ENCODE data around the gene NCBP1. TPM values are rescaled to one million over a fixed set of nuclear protein-coding genes. Genes with fewer than 3 reads are reported as not detected.

The NCBP1 gene
- total RNA-seq, 1 donor from 2014 or later, result 30.6 TPM

GRCh38 chr9:97672403-97672802, 38.8 kb downstream of the NCBP1 start:
- Histone ChIP-seq H3K4me3 (ENCODE audit: low read depth, low read length) (no peak overlapping the region), H3K36me3 (ENCODE audit: control insufficient read depth, insufficient read depth, low read length) (no peaks in the 10 kb centered on the region), H3K27me3 (ENCODE audit: control insufficient read depth, insufficient read depth, low read length) (no peaks in the 10 kb centered on the region)
- no peak for DNase-seq (ENCODE audit: low read depth)
- no peak for TF ChIP-seq CTCF (IDR thresholded peaks at IDR 0.05; ENCODE audit: insufficient read depth, low read length, poor library complexity, severe bottlenecking)

GRCh38 chr9:97673922-97674321, 40.3 kb downstream of the NCBP1 start:
- Histone ChIP-seq H3K4me3 (ENCODE audit: low read depth, low read length) (no peak overlapping the region), H3K27me3 (ENCODE audit: control insufficient read depth, insufficient read depth, low read length) (no peaks in the 10 kb centered on the region), H3K36me3 (ENCODE audit: control insufficient read depth, insufficient read depth, low read length) (no peaks in the 10 kb centered on the region)
- no peak for DNase-seq (ENCODE audit: low read depth)
- TF ChIP-seq CTCF (IDR thresholded peaks at IDR 0.05; ENCODE audit: insufficient read depth, low read length, poor library complexity, severe bottlenecking), result no peak

GRCh38 chr9:97675655-97676054, 42.0 kb downstream of the NCBP1 start:
- TF ChIP-seq CTCF (IDR thresholded peaks at IDR 0.05; ENCODE audit: insufficient read depth, low read length, poor library complexity, severe bottlenecking), result no peak
- H3K4me3 ChIP-seq (ENCODE audit: low read depth, low read length), result no peak overlapping the region
- no peaks in the 10 kb centered on the region for H3K27me3 ChIP-seq (ENCODE audit: control insufficient read depth, insufficient read depth, low read length)
- DNase-seq (ENCODE audit: low read depth), result no peak
- no peaks in the 10 kb centered on the region for H3K36me3 ChIP-seq (ENCODE audit: control insufficient read depth, insufficient read depth, low read length)

GRCh38 chr9:97682242-97682641, 48.6 kb downstream of the NCBP1 start:
- TF ChIP-seq CTCF (IDR thresholded peaks at IDR 0.05; ENCODE audit: insufficient read depth, low read length, poor library complexity, severe bottlenecking), result no peak
- DNase-seq (ENCODE audit: low read depth), result no peak
- H3K27me3 ChIP-seq (ENCODE audit: control insufficient read depth, insufficient read depth, low read length), result no peaks in the 10 kb centered on the region
- no peak overlapping the region for H3K4me3 ChIP-seq (ENCODE audit: low read depth, low read length)
- H3K36me3 ChIP-seq (ENCODE audit: control insufficient read depth, insufficient read depth, low read length), result no peaks in the 10 kb centered on the region

- no peak for TF ChIP-seq CTCF (IDR thresholded peaks at IDR 0.05; ENCODE audit: insufficient read depth, low read length, poor library complexity, severe bottlenecking)
- Histone ChIP-seq H3K27me3 (ENCODE audit: control insufficient read depth, insufficient read depth, low read length) (no peaks in the 10 kb centered on the region), H3K36me3 (ENCODE audit: control insufficient read depth, insufficient read depth, low read length) (peaks cover 2% of the 10 kb centered on the region), H3K4me3 (ENCODE audit: low read depth, low read length) (no peak overlapping the region)
- no peak for DNase-seq (ENCODE audit: low read depth)
Observed at GRCh38 chr9:97688654-97689053, 55.0 kb downstream of the NCBP1 start.

GRCh38 chr9:97689401-97690180, 56.0 kb downstream of the NCBP1 start:
- peaks cover 2% of the 10 kb centered on the region for H3K36me3 ChIP-seq (ENCODE audit: control insufficient read depth, insufficient read depth, low read length)
- TF ChIP-seq CTCF (IDR thresholded peaks at IDR 0.05; ENCODE audit: insufficient read depth, low read length, poor library complexity, severe bottlenecking), result no peak
- H3K4me3 ChIP-seq (ENCODE audit: low read depth, low read length), result no peak overlapping the region
- no peak for DNase-seq (ENCODE audit: low read depth)
- H3K27me3 ChIP-seq (ENCODE audit: control insufficient read depth, insufficient read depth, low read length), result no peaks in the 10 kb centered on the region
